NCI-H187 treated with DMSO at 0.1 percent for 48 hours (cell line): Measurements from ENCODE around the gene PTPRT.

Experiments used
- DNase-seq: peaks from one replicate; lab custom pipeline; 2025; lab: John Stamatoyannopoulos, UW

PTPRT gene

GRCh38 chr20:43022568-43022967 is 167.1 kb downstream of the PTPRT start:
- no peak for DNase-seq

DNA sequence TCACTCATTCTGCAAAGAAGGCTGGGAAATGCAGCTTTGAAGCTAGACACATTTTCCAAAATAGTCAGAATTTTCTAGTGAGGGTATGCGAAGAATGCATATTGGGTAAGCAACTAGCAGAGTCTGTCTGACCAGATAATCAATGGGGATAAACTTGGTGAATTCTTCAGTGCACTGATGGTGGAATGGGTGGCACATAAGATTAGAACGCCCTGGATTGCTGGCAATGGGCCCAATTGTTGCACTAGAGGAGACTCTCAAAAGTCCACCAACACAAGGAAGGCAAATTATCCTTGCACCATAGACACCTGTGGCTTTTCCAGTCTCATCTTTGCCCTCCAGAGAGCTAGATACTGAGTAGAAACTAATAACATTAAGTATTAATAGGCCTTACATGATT is 167.6 kb downstream of the PTPRT start:
- DNase-seq: no peak

- no peak for DNase-seq
These were observed 172.3 kb downstream of the PTPRT start for GRCh38 chr20:43017241-43018030.

DNA sequence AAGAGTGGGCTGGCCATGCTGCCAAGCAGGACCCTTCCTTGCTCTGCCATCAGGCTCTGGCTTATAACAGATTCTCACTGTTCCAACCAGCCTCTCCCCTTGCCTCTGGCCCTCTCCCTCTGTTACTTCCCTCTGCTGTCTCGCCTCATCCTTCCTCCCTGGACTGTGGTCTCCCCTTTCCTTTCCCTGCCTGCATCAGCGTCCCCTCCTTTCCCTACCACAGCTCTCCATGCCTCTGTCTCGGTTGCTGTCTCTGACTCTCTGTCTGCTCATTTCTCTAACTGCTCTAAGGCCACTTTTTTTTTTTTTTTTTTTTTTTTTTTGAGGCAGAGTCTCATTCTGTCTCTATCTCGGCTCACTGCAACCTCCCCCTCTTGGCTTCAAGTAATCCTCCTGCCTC is 173.4 kb downstream of the PTPRT start:
- no peak for DNase-seq

DNA sequence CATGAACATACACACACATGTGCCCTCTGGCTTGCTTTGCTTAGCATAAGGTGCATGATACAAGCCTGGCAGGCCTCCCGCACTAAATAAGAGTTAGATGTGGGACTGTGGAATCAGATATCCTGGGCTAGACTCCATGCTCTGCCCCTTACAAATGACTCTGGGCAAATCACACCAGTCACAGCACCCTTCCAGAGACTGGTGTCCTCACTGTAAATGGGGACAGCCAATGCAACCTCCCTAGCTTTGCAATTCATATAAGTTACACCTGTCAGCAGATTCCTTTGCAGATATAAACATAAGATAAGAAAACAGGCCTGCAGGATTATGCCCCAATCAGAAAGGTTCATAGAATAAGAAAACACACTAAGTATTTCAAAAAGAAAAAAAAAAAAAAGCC is 174.1 kb downstream of the PTPRT start:
- no peak for DNase-seq

DNA sequence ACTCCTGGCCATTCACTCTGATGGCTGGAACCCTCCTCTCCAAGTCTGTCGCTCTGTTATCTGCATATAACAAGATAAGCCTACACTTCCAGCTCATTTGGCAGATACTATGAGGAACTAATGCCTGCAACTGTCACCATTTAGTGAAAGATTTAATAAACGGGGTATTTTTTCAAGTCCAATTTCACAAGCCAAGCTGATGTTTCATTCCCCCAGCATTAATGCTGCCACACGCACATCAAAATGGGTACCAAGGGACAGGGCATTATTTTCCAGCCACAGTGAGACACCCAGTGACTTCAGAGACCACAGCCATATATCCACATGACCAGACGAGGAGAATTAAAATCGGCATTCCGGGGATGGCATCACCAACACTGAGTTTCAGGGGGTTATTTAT is 175.5 kb downstream of the PTPRT start:
- DNase-seq: no peak

GRCh38 chr20:43011491-43011890 is 178.2 kb downstream of the PTPRT start:
- DNase-seq: no peak

DNA sequence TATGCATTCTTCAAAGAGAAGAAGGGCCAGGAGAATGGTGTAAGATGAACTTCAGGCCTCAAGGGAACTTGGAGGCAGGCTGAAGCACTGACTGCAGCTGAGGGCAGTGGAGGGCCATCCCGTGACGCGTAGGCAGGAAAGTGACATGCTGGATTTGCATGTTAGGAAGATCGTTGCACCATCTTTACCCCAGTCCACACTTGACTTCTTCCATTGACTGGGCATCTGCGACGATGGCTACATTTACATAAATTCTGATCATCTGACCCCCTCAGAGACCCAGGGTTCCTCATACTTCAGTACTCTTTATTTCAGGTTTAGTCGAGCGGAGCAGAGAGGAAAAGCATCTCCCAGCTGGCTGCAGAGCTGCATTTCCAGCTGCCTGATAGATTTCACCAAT is 180.2 kb downstream of the PTPRT start:
- no peak for DNase-seq

GRCh38 chr20:43007525-43007924 is 182.2 kb downstream of the PTPRT start:
- DNase-seq: no peak

GRCh38 chr20:43006651-43007375 is 182.9 kb downstream of the PTPRT start:
- DNase-seq: no peak

- DNase-seq: no peak
These were observed 186.3 kb downstream of the PTPRT start for GRCh38 chr20:43003318-43003944.

DNA sequence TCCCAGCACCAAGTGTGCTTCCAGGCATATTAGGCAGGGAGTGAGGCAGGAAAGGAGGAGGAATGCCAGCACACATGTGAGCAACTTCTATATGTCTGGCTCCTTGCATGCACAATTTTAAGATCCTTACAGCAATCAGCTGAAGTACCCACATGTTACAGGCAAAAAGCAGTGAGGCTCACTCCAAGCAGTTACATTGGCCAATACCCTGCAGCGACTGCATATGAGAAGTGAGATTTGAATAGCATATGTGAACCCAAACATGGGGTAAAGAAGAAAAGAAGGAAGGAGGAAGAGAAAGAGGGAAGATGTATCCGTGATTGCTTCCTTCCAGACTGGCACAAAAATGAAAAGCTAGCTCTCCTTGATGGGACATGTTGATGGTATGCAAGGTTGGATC is 193.6 kb downstream of the PTPRT start:
- no peak for DNase-seq

GRCh38 chr20:42988319-42988718 is 201.4 kb downstream of the PTPRT start:
- no peak for DNase-seq

GRCh38 chr20:42987376-42988114 is 202.2 kb downstream of the PTPRT start:
- DNase-seq: no peak

DNA sequence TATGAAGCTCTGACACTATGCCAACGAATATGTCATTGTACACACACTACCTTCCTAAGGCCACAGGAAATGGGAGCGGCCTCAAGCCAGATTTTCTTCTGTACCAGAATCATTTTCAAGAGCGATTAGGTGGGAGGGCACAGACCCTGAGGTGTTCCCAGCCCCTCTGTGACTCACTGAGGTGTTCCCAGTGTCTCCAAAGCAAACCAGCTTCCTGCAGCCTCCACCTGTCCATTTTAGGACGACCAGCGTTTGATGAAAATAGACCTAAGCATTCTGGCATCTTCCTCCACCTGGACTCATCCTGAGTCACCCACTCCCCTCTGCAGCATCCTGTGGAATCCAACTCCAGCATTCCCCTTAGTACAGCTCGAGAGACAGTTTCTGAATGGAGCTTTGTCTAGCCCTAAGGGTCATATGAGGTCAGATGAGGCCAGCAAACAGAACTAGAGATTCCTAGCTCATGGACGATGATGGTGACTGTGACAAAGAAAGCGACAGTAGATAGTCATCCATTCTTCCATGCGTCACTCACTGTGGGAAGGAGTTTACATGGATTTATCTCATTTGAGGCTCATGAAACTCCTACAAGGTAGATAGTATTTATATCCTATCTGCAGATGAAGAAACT is 203.4 kb downstream of the PTPRT start:
- no peak for DNase-seq

GRCh38 chr20:42985628-42986027 is 204.1 kb downstream of the PTPRT start:
- no peak for DNase-seq

GRCh38 chr20:42982218-42982617 is 207.5 kb downstream of the PTPRT start:
- no peak for DNase-seq

DNA sequence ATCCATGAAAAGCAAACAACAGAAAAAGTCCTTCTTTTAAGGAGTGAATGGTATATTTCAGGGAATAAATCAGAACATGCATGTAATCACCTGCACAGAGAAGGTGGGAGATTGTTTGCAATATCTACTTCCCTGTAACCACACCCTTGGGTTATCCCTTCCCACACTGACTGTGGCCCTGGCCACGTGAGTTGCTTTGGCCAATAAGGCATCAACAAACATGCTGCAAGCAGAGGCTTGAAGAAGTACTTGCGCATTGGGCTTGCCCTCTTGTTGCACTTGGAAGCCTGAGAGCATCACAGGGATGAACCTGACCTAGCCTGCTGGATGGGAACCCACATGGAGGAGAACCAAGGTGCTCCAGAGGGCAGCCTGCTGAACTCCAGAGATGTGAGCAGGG is 208.5 kb downstream of the PTPRT start:
- DNase-seq: no peak

DNA sequence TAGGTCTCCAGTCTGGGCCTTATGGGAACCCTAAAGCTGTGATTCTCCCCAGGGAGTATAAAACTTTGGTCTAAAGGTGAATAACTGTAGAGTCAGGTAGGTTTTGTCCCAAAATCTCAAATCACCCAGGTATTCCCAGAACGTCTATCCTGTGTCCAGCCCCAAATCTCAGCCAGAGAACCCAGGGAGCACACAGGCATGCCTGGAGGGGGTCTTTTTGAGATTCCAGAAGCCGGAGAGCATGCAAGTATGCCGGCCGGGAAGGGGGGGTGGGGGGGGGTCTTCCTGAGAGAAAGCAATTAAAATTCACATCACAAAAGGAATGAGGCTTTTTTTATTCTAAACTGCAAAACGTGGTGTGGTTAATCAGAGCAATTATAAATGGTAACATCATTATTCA is 210.0 kb downstream of the PTPRT start:
- DNase-seq: no peak

DNA sequence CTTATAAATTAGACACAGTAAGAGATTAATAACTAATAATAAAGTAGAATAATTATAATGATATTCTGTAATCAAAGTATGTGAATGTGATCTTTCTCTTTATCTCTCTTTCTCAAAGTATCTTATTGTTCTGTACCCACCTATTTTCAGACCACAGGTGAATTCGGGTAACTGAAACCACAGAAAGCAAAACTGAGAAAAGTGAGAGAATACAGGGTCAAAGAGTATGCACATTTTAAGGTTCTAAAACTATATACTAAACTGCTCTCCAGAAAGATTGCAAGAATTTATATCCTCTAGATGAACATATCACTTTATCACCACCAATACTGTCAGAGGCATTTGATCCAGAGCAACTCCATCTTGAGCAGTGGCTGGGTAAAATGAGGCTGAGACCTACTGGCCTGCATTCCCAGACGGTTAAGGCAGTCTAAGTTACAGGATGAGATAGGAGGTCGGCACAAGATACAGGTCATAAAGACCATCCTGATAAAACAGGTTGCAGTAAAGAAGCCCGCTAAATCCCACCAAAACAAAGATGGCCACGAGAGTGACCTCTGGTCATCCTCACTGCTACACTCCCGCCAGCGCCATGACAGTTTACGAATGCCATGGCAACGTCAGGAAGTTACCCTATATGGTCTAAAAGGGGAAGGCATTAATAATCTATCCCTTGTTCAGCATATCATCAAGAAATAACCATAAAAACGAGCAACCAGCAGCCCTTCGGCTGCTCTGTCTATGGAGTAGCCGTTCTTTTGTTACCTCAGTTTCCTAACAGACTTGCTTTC is 211.3 kb downstream of the PTPRT start:
- DNase-seq: no peak

DNA sequence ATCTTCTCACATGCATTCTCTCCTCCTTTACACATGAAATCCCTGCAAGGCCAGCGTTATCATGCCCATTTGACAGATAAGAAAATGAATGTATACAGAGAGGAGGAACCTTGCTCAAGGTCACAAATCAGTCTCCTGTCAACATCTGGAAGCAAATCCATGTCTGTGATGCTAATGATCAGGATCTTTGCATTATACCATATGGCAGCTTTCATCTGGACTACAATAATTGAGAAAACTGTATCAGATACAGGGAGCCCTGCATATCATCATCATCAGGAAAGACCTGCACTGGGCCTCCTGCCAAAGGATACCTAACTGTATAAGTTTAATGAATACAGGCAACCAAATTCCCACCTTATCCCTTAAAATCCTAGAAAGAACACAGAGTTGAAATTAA is 213.7 kb downstream of the PTPRT start:
- no peak for DNase-seq
